GM12865 (cell line): Measurements from ENCODE around the gene COQ10A.

Experiments used
- DNase-seq: peaks from one replicate; pipeline ENCODE4 v3.0.0; 2010; ENCODE audit warnings: low read depth
- H3K4me3 ChIP-seq: 2 replicates; pipeline ENCODE4 v1.5.1; 2011; ENCODE audit warnings: mild to moderate bottlenecking, low read depth, low read length, control low read depth
- TF ChIP-seq, protein P1 (sequence below): IDR thresholded peaks from 2 replicates; pipeline ENCODE4 v1.5.1; 2011; ENCODE audit warnings: low read length, control low read depth, low read depth, inconsistent platforms; ENCODE audit not compliant: insufficient read depth; ENCODE audit errors: missing control alignments

The COQ10A gene

DNA sequence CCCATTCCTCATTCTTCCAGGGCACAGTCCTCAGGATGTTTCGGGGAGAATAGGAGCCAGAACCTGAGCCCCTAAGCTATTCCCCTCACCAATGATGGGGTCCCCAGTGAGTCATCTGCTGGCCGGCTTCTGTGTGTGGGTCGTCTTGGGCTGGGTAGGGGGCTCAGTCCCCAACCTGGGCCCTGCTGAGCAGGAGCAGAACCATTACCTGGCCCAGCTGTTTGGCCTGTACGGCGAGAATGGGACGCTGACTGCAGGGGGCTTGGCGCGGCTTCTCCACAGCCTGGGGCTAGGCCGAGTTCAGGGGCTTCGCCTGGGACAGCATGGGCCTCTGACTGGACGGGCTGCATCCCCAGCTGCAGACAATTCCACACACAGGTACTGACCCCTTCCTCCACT, 35.6 kb upstream of the COQ10A start:
- TF ChIP-seq, protein P1, sequence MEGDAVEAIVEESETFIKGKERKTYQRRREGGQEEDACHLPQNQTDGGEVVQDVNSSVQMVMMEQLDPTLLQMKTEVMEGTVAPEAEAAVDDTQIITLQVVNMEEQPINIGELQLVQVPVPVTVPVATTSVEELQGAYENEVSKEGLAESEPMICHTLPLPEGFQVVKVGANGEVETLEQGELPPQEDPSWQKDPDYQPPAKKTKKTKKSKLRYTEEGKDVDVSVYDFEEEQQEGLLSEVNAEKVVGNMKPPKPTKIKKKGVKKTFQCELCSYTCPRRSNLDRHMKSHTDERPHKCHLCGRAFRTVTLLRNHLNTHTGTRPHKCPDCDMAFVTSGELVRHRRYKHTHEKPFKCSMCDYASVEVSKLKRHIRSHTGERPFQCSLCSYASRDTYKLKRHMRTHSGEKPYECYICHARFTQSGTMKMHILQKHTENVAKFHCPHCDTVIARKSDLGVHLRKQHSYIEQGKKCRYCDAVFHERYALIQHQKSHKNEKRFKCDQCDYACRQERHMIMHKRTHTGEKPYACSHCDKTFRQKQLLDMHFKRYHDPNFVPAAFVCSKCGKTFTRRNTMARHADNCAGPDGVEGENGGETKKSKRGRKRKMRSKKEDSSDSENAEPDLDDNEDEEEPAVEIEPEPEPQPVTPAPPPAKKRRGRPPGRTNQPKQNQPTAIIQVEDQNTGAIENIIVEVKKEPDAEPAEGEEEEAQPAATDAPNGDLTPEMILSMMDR = no peak
- no peak for DNase-seq
- no peak overlapping the region for H3K4me3 ChIP-seq

DNA sequence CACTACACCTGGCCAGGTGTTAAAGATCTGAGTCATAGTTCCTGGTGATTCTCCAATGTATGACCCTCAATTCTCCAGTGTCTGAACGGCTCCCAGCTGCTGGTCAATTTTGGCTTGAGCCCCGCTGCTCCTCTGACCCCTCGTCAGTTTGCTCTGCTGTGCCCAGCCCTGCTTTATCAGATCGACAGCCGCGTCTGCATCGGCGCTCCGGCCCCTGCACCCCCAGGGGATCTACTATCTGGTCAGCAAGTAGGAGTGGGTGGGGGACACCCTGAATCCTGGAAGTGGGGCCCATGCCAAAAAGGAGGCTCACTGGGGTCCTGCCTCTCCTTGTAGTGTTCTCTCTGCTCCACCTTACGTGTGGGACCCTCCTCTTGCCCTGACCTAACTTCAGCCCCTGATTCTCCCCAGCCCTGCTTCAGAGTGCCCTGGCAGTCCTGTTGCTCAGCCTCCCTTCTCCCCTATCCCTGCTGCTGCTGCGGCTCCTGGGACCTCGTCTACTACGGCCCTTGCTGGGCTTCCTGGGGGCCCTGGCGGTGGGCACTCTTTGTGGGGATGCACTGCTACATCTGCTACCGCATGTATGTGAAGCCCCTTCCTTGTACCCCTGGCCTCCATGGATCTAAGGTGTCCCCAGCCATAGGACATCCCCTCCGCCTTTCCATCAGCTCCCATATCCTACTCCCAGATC, 31.9 kb upstream of the COQ10A start:
- TF ChIP-seq, protein P1 = no peak
- DNase-seq = no peak
- H3K4me3 ChIP-seq = no peak overlapping the region

GRCh38 chr12:56236091-56236490, 30.7 kb upstream of the COQ10A start:
- TF ChIP-seq, protein P1 = no peak
- no peak overlapping the region for H3K4me3 ChIP-seq
- DNase-seq = no peak

GRCh38 chr12:56236985-56237384, 29.8 kb upstream of the COQ10A start:
- no peak overlapping the region for H3K4me3 ChIP-seq
- DNase-seq = no peak
- TF ChIP-seq, protein P1 = no peak

- DNase-seq = no peak
- TF ChIP-seq, protein P1 = no peak
- no peak overlapping the region for H3K4me3 ChIP-seq
Measured at GRCh38 chr12:56237552-56237951, 29.2 kb upstream of the COQ10A start.

GRCh38 chr12:56241424-56242303, 25.1 kb upstream of the COQ10A start:
- TF ChIP-seq, protein P1 = no peak
- no peak for DNase-seq
- no peak overlapping the region for H3K4me3 ChIP-seq
